ENCODE results near the gene MGAT3.

Gene MGAT3

DNA sequence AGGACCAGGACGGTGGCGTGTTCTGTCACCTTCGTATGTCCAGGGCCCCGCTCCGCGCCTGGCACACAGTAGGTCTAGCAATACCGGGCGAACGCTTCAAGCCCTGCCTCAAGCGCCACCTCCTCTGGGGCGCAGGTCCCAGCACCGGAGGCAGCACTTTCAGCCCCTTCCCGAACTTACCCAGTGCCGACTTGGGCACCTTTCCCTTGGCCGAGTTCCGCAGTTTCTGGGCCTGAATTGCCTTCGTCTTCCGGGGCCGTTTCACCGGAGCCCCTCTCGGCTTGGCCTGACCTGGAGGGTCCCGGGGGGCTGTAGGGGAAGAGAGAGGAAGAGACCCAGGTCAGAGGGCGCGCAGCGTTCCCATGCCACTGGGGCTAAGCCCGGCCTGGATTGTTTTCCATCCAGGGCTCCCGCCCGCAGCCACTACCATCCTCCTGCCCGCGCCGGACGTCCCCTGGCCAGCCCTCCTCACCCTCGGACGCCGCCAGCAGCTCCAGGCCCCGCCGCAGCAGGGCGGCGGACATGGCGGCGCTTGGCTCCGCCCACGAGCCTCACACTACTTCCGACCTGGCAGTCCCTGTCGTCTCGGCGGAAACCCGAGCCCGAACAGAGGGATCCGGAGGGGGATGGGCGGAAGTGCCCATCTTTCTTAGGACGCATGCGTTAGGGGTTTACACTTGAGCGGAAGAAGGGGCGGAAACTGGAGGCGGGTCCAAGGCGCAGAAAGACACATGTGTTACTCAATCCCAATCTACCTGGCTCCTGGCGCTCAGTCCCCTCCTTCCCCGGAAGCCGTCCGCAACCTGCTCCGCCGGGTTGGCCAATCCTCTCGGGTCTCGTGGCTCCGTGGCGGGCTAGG lies 75.6 kb downstream of the MGAT3 start, which contains the start of gene RPS19BP1:
Gene RPS19BP1 (minus strand): TSS at position 534 of the 859 bp plus-strand sequence. CDS start 10 bp downstream, at position 524.
- Histone ChIP-seq H3K4me1 (ENCODE audit: low read length) (peaks cover 37% of the 10 kb centered on the region), H3K4me3 (ENCODE audit: low read length) (peak within 1 kb of the TSS; percentile 93), H3K9me3 (replicated peaks; ENCODE audit: insufficient read depth, low read length) (no peaks in the 10 kb centered on the region), H3K9me2 (replicated peaks; ENCODE audit: insufficient read depth, low read length) (no peaks in the 10 kb centered on the region), H3K36me3 (replicated peaks; ENCODE audit: insufficient read depth, low read length) (no peaks in the 10 kb centered on the region), H2AFZ (ENCODE audit: low read length) (peak within 1 kb of the TSS; percentile 69), H3K4me2 (ENCODE audit: low read depth, low read length) (peak within 1 kb of the TSS; percentile 77), H3K27ac (ENCODE audit: low read length) (peak within 1 kb of the TSS; percentile 60; the same call in 1 of the 2 replicates), H3F3A (ENCODE audit: insufficient read depth, low read length) (peaks cover 37% of the 10 kb centered on the region), H3K27me3 (replicated peaks; ENCODE audit: insufficient read depth, low read length) (no peaks in the 10 kb centered on the region), H4K20me1 (ENCODE audit: insufficient read depth, low read length) (no peaks in the 10 kb centered on the region), H3K9ac (ENCODE audit: low read length) (peak within 1 kb of the TSS; percentile 96), H3K79me2 (ENCODE audit: low read length) (peaks cover 40% of the 10 kb centered on the region)
- TF ChIP-seq EZH2phosphoT487 (IDR thresholded peaks at IDR 0.05; ENCODE audit: low read length) (no peak), EZH2 (optimal IDR thresholded peaks at IDR 0.05; ENCODE audit: low read depth, low read length) (no peak), CTCF (IDR thresholded peaks at IDR 0.05; ENCODE audit: low read length) (no peak)
- peak; percentile 100 for DNase-seq

GRCh38 chr22:39534092-39534506 lies 77.3 kb downstream of the MGAT3 start:
- no peak for DNase-seq
- H4K20me1 ChIP-seq (ENCODE audit: insufficient read depth, low read length): no peaks in the 10 kb centered on the region
- peaks cover 23% of the 10 kb centered on the region for H3K4me1 ChIP-seq (ENCODE audit: low read length)
- TF ChIP-seq EZH2phosphoT487 (IDR thresholded peaks at IDR 0.05; ENCODE audit: low read length) (no peak), CTCF (IDR thresholded peaks at IDR 0.05; ENCODE audit: low read length) (no peak), EZH2 (optimal IDR thresholded peaks at IDR 0.05; ENCODE audit: low read depth, low read length) (no peak)
- no peaks in the 10 kb centered on the region for H3K9me2 ChIP-seq (replicated peaks; ENCODE audit: insufficient read depth, low read length)
- no peak overlapping the region for H3K4me2 ChIP-seq (ENCODE audit: low read depth, low read length)
- no peak overlapping the region for H3K9ac ChIP-seq (ENCODE audit: low read length)
- no peak overlapping the region for H3K27ac ChIP-seq (ENCODE audit: low read length)
- H3K4me3 ChIP-seq (ENCODE audit: low read length): no peak overlapping the region
- H3K9me3 ChIP-seq (replicated peaks; ENCODE audit: insufficient read depth, low read length): no peaks in the 10 kb centered on the region
- no peaks in the 10 kb centered on the region for H3K27me3 ChIP-seq (replicated peaks; ENCODE audit: insufficient read depth, low read length)
- H2AFZ ChIP-seq (ENCODE audit: low read length): peak overlapping the region; percentile 83; the same call in 1 of the 2 replicates
- H3K36me3 ChIP-seq (replicated peaks; ENCODE audit: insufficient read depth, low read length): no peaks in the 10 kb centered on the region
- peaks cover 34% of the 10 kb centered on the region for H3K79me2 ChIP-seq (ENCODE audit: low read length)
- peaks cover 21% of the 10 kb centered on the region for H3F3A ChIP-seq (ENCODE audit: insufficient read depth, low read length)

- Histone ChIP-seq H3K9me3 (replicated peaks; ENCODE audit: insufficient read depth, low read length) (no peaks in the 10 kb centered on the region), H4K20me1 (ENCODE audit: insufficient read depth, low read length) (no peaks in the 10 kb centered on the region), H3K9ac (ENCODE audit: low read length) (no peak overlapping the region), H3K79me2 (ENCODE audit: low read length) (peaks cover 28% of the 10 kb centered on the region), H3K4me3 (ENCODE audit: low read length) (peak overlapping the region; percentile 21; the same call in 1 of the 2 replicates), H3K36me3 (replicated peaks; ENCODE audit: insufficient read depth, low read length) (no peaks in the 10 kb centered on the region), H3K4me2 (ENCODE audit: low read depth, low read length) (peak overlapping the region; percentile 63; the same call in 1 of the 2 replicates), H2AFZ (ENCODE audit: low read length) (peak overlapping the region; percentile 83), H3F3A (ENCODE audit: insufficient read depth, low read length) (peaks cover 14% of the 10 kb centered on the region), H3K4me1 (ENCODE audit: low read length) (peaks cover 18% of the 10 kb centered on the region), H3K27ac (ENCODE audit: low read length) (no peak overlapping the region), H3K27me3 (replicated peaks; ENCODE audit: insufficient read depth, low read length) (no peaks in the 10 kb centered on the region), H3K9me2 (replicated peaks; ENCODE audit: insufficient read depth, low read length) (no peaks in the 10 kb centered on the region)
- TF ChIP-seq EZH2 (optimal IDR thresholded peaks at IDR 0.05; ENCODE audit: low read depth, low read length) (no peak), CTCF (IDR thresholded peaks at IDR 0.05; ENCODE audit: low read length) (peak; percentile 92)
- DNase-seq: peak; percentile 78
Observed at GRCh38 chr22:39534591-39535356, 78.0 kb downstream of the MGAT3 start.

Data from MM.1S (cell line).